ENCODE measurements around the gene DYRK1A.

The DYRK1A gene

GRCh38 chr21:37432710-37433455, 66.3 kb downstream of the DYRK1A start:
- Histone ChIP-seq H2AFZ (ENCODE audit: low read length) (no peak overlapping the region), H3K4me1 (ENCODE audit: insufficient read depth, low read length, poor library complexity, severe bottlenecking) (peaks cover 66% of the 10 kb centered on the region), H3K4me3 (ENCODE audit: low read length, poor library complexity, severe bottlenecking) (no peak overlapping the region), H3K36me3 (ENCODE audit: insufficient read depth, low read length) (peaks cover 29% of the 10 kb centered on the region), H3K9me2 (replicated peaks; ENCODE audit: low read depth, low read length) (no peaks in the 10 kb centered on the region), H3F3A (ENCODE audit: low read depth) (peaks cover 4% of the 10 kb centered on the region; the same call in 1 of the 2 replicates), H3K4me2 (ENCODE audit: low read depth, low read length, poor library complexity, severe bottlenecking) (no peak overlapping the region), H4K20me1 (ENCODE audit: insufficient read depth, low read length, poor library complexity, severe bottlenecking) (peaks cover 93% of the 10 kb centered on the region), H3K27me3 (ENCODE audit: insufficient read depth, low read length, poor library complexity, severe bottlenecking) (no peaks in the 10 kb centered on the region), H3K9me3 (ENCODE audit: insufficient read depth, low read depth, low read length) (no peaks in the 10 kb centered on the region), H3K79me2 (ENCODE audit: insufficient read depth, low read length) (peaks cover 94% of the 10 kb centered on the region), H3K9ac (ENCODE audit: low read depth, low read length, poor library complexity, severe bottlenecking) (no peak overlapping the region)
- no peak for TF ChIP-seq CTCF (conservative IDR thresholded peaks at IDR 0.05; ENCODE audit: low read length)
- no peak for TF ChIP-seq EZH2phosphoT487 (IDR thresholded peaks at IDR 0.05; ENCODE audit: borderline replicate concordance)

GRCh38 chr21:37433456-37433840, 66.9 kb downstream of the DYRK1A start:
- no peak overlapping the region for H3K9ac ChIP-seq (ENCODE audit: low read depth, low read length, poor library complexity, severe bottlenecking)
- no peak overlapping the region for H3K4me2 ChIP-seq (ENCODE audit: low read depth, low read length, poor library complexity, severe bottlenecking)
- H3K27me3 ChIP-seq (ENCODE audit: insufficient read depth, low read length, poor library complexity, severe bottlenecking), result no peaks in the 10 kb centered on the region
- peaks cover 66% of the 10 kb centered on the region for H3K4me1 ChIP-seq (ENCODE audit: insufficient read depth, low read length, poor library complexity, severe bottlenecking)
- peaks cover 24% of the 10 kb centered on the region; the same call in 1 of the 2 replicates for H3K36me3 ChIP-seq (ENCODE audit: insufficient read depth, low read length)
- H3K9me3 ChIP-seq (ENCODE audit: insufficient read depth, low read depth, low read length), result no peaks in the 10 kb centered on the region
- no peak overlapping the region for H3K4me3 ChIP-seq (ENCODE audit: low read length, poor library complexity, severe bottlenecking)
- H2AFZ ChIP-seq (ENCODE audit: low read length), result no peak overlapping the region
- H4K20me1 ChIP-seq (ENCODE audit: insufficient read depth, low read length, poor library complexity, severe bottlenecking), result peaks cover 90% of the 10 kb centered on the region
- no peak for TF ChIP-seq CTCF (conservative IDR thresholded peaks at IDR 0.05; ENCODE audit: low read length)
- no peak for TF ChIP-seq EZH2phosphoT487 (IDR thresholded peaks at IDR 0.05; ENCODE audit: borderline replicate concordance)
- H3K79me2 ChIP-seq (ENCODE audit: insufficient read depth, low read length), result peaks cover 94% of the 10 kb centered on the region
- H3F3A ChIP-seq (ENCODE audit: low read depth), result peaks cover 4% of the 10 kb centered on the region; the same call in 1 of the 2 replicates
- no peaks in the 10 kb centered on the region for H3K9me2 ChIP-seq (replicated peaks; ENCODE audit: low read depth, low read length)

GRCh38 chr21:37435120-37435519, 68.5 kb downstream of the DYRK1A start:
- Histone ChIP-seq H2AFZ (ENCODE audit: low read length) (no peak overlapping the region), H3K9me2 (replicated peaks; ENCODE audit: low read depth, low read length) (no peaks in the 10 kb centered on the region), H3K27me3 (ENCODE audit: insufficient read depth, low read length, poor library complexity, severe bottlenecking) (no peaks in the 10 kb centered on the region), H3K9me3 (ENCODE audit: insufficient read depth, low read depth, low read length) (no peaks in the 10 kb centered on the region), H3K4me3 (ENCODE audit: low read length, poor library complexity, severe bottlenecking) (peak overlapping the region; percentile 49), H4K20me1 (ENCODE audit: insufficient read depth, low read length, poor library complexity, severe bottlenecking) (peaks cover 88% of the 10 kb centered on the region), H3K4me2 (ENCODE audit: low read depth, low read length, poor library complexity, severe bottlenecking) (peak overlapping the region; percentile 65), H3K9ac (ENCODE audit: low read depth, low read length, poor library complexity, severe bottlenecking) (peak overlapping the region; percentile 37), H3K4me1 (ENCODE audit: insufficient read depth, low read length, poor library complexity, severe bottlenecking) (peaks cover 52% of the 10 kb centered on the region), H3F3A (ENCODE audit: low read depth) (peaks cover 4% of the 10 kb centered on the region; the same call in 1 of the 2 replicates), H3K79me2 (ENCODE audit: insufficient read depth, low read length) (peaks cover 94% of the 10 kb centered on the region), H3K36me3 (ENCODE audit: insufficient read depth, low read length) (peaks cover 18% of the 10 kb centered on the region; the same call in 1 of the 2 replicates)
- no peak for TF ChIP-seq EZH2phosphoT487 (IDR thresholded peaks at IDR 0.05; ENCODE audit: borderline replicate concordance)
- TF ChIP-seq CTCF (conservative IDR thresholded peaks at IDR 0.05; ENCODE audit: low read length), result no peak
